NCI-H345 treated with DMSO at 0.1 percent for 48 hours (cell line): ENCODE results near the gene MLXIP.

ENCODE experiments used
- DNase-seq: peaks from one replicate; lab custom pipeline; 2025; ENCODE audit not compliant: unreplicated experiment; lab: John Stamatoyannopoulos, UW

Gene MLXIP

GRCh38 chr12:122182887-122183587, 104.5 kb downstream of the MLXIP start, which contains the start of gene LRRC43:
Gene LRRC43 (plus strand): TSS chr12:122183123. CDS start chr12:122183145, 22 bp downstream.
- no peak for DNase-seq

GRCh38 chr12:122183588-122183940, 105.0 kb downstream of the MLXIP start:
- DNase-seq: no peak

- no peak for DNase-seq
Measured at GRCh38 chr12:122184517-122184916, 106.0 kb downstream of the MLXIP start.

- no peak for DNase-seq
Measured at GRCh38 chr12:122185079-122185478, 106.5 kb downstream of the MLXIP start.

DNA sequence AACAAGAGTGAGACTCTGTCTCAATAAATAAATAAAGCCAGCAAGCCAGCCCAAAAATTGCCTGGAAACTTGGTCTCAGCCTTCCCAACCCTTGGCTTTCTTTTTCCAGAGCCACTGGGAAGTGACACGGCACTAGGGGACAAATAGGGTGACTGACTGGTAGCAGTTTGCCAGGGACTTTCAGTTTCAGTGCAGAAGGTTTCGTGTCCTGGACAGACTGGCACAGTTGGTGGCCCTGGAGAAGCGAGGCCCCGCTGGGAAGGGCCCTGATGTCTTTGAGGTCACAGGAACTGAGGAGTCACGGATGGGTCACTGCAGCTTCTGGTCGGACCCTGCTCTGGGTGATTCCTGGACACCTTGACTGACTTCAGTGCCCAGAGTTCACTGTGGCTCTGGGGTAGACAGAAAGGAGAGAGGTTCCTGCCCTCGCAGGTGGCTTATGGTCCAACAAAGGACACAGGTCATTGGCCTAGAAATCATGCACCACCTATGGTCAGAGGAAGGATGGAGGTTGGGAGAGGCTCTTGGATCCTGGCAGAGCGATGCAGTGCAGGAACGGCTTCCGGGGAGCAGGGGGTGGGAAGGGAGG, 107.0 kb downstream of the MLXIP start:
- no peak for DNase-seq

- DNase-seq: no peak
Measured at GRCh38 chr12:122187466-122187865, 108.9 kb downstream of the MLXIP start.

- no peak for DNase-seq
Measured at GRCh38 chr12:122189626-122190475, 111.3 kb downstream of the MLXIP start.

DNA sequence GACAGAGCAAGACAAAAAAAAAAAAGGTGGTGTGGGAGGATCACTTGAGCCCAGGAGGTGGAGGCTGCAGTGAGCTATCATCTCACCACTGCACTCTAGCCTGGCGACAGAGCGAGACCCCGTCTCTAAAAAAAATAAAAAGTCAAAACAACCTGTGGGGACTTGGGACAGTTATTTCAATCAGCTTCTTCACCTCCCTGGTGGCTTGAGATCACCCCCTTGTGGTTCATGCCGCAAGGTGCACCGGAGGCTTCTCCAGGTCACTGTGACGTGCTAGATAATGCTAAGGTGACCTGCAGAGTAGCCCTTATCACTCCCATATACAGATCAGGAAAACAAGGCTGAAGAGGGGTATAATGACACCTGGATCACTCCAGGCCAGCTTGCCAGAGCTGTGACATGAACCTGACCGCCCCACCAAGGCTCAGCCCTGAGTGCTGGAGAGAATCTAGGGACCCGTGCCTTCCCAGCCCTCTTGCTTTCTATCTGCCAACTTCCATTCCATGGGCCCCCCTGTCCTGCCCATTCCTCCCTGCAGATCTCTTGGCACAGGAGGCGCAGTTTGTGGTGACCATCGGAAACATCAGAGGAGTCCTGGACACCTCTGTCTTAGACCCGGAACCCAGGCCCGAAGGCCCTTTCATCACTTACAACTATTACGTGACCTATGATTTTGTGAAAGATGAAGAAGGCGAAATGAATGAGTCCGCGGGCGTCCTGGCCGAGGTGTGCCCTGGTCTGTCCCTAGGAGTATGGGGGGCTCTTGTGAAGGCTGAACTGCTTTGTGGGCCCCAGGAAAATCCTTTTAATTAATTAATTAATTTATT, 112.5 kb downstream of the MLXIP start:
- DNase-seq: no peak

- no peak for DNase-seq
Measured at GRCh38 chr12:122192441-122192840, 113.9 kb downstream of the MLXIP start.

DNA sequence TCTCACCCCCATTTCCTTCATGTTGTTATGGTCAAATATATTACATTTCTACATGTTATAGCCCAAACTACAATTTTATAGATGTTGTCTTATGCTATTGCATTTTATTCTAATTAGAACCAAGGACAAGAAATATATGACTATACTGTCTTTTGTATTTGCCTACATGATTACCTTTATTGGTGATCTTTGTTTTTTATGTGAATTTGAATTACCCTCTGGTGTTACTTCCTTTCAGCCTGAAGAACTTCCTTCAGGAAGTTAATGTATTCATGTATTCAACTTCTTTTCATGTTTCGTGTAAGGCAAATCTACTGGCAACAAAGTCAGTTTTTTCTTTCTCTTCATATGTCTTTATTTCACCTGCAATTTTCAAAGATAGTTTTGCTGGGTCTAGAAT, 116.2 kb downstream of the MLXIP start:
- DNase-seq: no peak

- no peak for DNase-seq
Measured at GRCh38 chr12:122195405-122195804, 116.8 kb downstream of the MLXIP start.
